Endothelial cell of umbilical vein (primary cell): Measurements from ENCODE around the gene CALD1. TPM values are rescaled to one million over a fixed set of nuclear protein-coding genes. Genes with fewer than 3 reads are reported as not detected.

Source experiments
- BruUV-seq: library from RNA; stranded (reverse); fragments of 400-500 nt; replicated peaks from 2 replicates; lab custom pipeline; 2021; lab: Mats Ljungman, UMichigan
- CTCF ChIA-PET: fragments of 300-600, 350-600 bp; sonication (Branson Sonifier 250); formaldehyde crosslinking; loops from one replicate; lab custom pipeline; 2021; ENCODE audit warnings: antibody characterized with exemption, inconsistent platforms; lab: Charles Lee
- POLR2A ChIA-PET: fragments of 300-600, 350-600 bp; sonication (Branson Sonifier 250); formaldehyde crosslinking; loops from one replicate; lab custom pipeline; 2021; ENCODE audit warnings: antibody characterized with exemption, inconsistent platforms; lab: Charles Lee
- DNase-seq: peaks from one replicate; pipeline ENCODE4 v3.0.0-alpha.2; 2011; ENCODE audit warnings: low read depth, low spot score
- FAIRE-seq: peaks from 2 replicates; lab custom pipeline; 2011; peaks lifted over from hg19 to GRCh38; lab: Jason Lieb, UNC
- H2AFZ ChIP-seq: 2 replicates; pipeline ENCODE4 v1.6.0; 2012; ENCODE audit warnings: low read depth, low read length, control low read depth, inconsistent platforms
- H3K27ac ChIP-seq: 2 replicates; pipeline ENCODE4 v1.5.1; 2011; ENCODE audit warnings: low read depth, mild to moderate bottlenecking, control low read depth, low read length, moderate library complexity; ENCODE audit not compliant: insufficient read depth
- H3K27me3 ChIP-seq, 2 experiments: 2 replicates each; pipeline versions ENCODE4 v1.6.0 to v1.6.1; 2011; ENCODE audit warnings: low read length in 2 of 2, mixed read lengths in 1 of 2; ENCODE audit not compliant: control insufficient read depth in 2 of 2, insufficient read depth in 2 of 2
- H3K36me3 ChIP-seq, 2 experiments: 2 replicates in 1 of 2; 3 replicates in 1 of 2; pipeline ENCODE4 v1.5.1; 2011; ENCODE audit warnings: low read length in 2 of 2, mild to moderate bottlenecking in 1 of 2, moderate library complexity in 1 of 2; ENCODE audit not compliant: control insufficient read depth in 2 of 2, insufficient read depth in 2 of 2; ENCODE audit errors: extremely low read depth in 1 of 2
- H3K4me1 ChIP-seq: 3 replicates; pipeline ENCODE4 v1.5.1; 2011; ENCODE audit warnings: mild to moderate bottlenecking, low read length; ENCODE audit not compliant: control insufficient read depth, insufficient read depth; ENCODE audit errors: extremely low read depth
- H3K4me2 ChIP-seq: 2 replicates; pipeline ENCODE4 v1.6.1; 2011; ENCODE audit warnings: low read length, control low read depth, mixed read lengths; ENCODE audit not compliant: insufficient read depth
- H3K4me3 ChIP-seq, 3 experiments: fragments of 200-600 bp in 1 of 3; sonication (generic), shearing (Covaris generic) in 1 of 3; replicated peaks in 1 of 3; 2 replicates each; pipeline ENCODE4 v1.5.1; 2011 to 2016; ENCODE audit warnings: control low read depth in 3 of 3, low read length in 3 of 3, mild to moderate bottlenecking in 2 of 3, inconsistent platforms in 1 of 3, low read depth in 1 of 3, moderate library complexity in 1 of 3; ENCODE audit not compliant: insufficient read depth in 1 of 3
- H3K79me2 ChIP-seq: 2 replicates; pipeline ENCODE4 v1.6.0; 2012; ENCODE audit warnings: low read length, inconsistent platforms; ENCODE audit not compliant: control insufficient read depth, insufficient read depth
- H3K9ac ChIP-seq: replicated peaks from 2 replicates; pipeline ENCODE3; 2011; ENCODE audit warnings: low read length, control low read depth; ENCODE audit not compliant: insufficient read depth; ENCODE audit errors: extremely low read depth
- H3K9me1 ChIP-seq: replicated peaks from 3 replicates; pipeline ENCODE4 v1.6.0; 2011; ENCODE audit warnings: mild to moderate bottlenecking, low read length; ENCODE audit not compliant: control insufficient read depth, insufficient read depth; ENCODE audit errors: extremely low read depth
- H3K9me3 ChIP-seq: replicated peaks from 2 replicates; pipeline ENCODE4 v1.5.1; 2012; ENCODE audit warnings: low read length, inconsistent platforms; ENCODE audit not compliant: control insufficient read depth, insufficient read depth
- H4K20me1 ChIP-seq: replicated peaks from 2 replicates; pipeline ENCODE3; 2011; ENCODE audit warnings: mild to moderate bottlenecking, low read length; ENCODE audit not compliant: control insufficient read depth, insufficient read depth; ENCODE audit errors: extremely low read depth
- EZH2 ChIP-seq: IDR thresholded peaks from 2 replicates; pipeline ENCODE4 v1.6.1; 2012; ENCODE audit warnings: borderline replicate concordance, low read depth, mild to moderate bottlenecking, moderate library complexity, low read length, inconsistent platforms; ENCODE audit not compliant: severe bottlenecking
- FOS ChIP-seq: IDR thresholded peaks from 2 replicates; pipeline ENCODE4 v1.6.1; 2011; ENCODE audit warnings: mild to moderate bottlenecking, low read length, moderate library complexity, borderline replicate concordance; ENCODE audit not compliant: insufficient read depth
- GATA2 ChIP-seq: IDR thresholded peaks from 2 replicates; pipeline ENCODE4 v1.7.0; 2011; ENCODE audit warnings: low read depth, mild to moderate bottlenecking, moderate library complexity, mixed read lengths, low read length; ENCODE audit not compliant: insufficient read length, insufficient read depth
- JUN ChIP-seq: IDR thresholded peaks from 2 replicates; pipeline ENCODE4 v1.6.1; 2011; ENCODE audit warnings: borderline replicate concordance, low read depth; ENCODE audit not compliant: insufficient read length, insufficient read depth
- MAX ChIP-seq: IDR thresholded peaks from 2 replicates; pipeline ENCODE4 v1.6.1; 2011; ENCODE audit not compliant: insufficient read depth, insufficient read length
- MYC ChIP-seq: IDR thresholded peaks from one replicate; pipeline ENCODE4 v1.6.1; 2011; ENCODE audit warnings: mild to moderate bottlenecking, low read depth, low read length
- POLR2A ChIP-seq: IDR thresholded peaks from 2 replicates; pipeline ENCODE4 v1.6.1; 2012; ENCODE audit warnings: low read depth, mild to moderate bottlenecking, control low read depth, low read length
- POLR2AphosphoS5 ChIP-seq: IDR thresholded peaks from 2 replicates; pipeline ENCODE4 v1.6.1; 2012; ENCODE audit warnings: low read depth, mild to moderate bottlenecking, control low read depth, low read length, moderate library complexity; ENCODE audit not compliant: insufficient read depth
- dilution Hi-C: fragments of 300-500 bp; cut with MboI; formaldehyde crosslinking; loops from one replicate; pipeline ENCODE4 v1.15.0; 2019; ENCODE audit warnings: low sequenced_read_pairs; ENCODE audit not compliant: extremely low pct_ligation_motif_present
- intact Hi-C: fragments of 100-400 bp; cut with micrococcal nuclease; formaldehyde crosslinking; loops from one replicate; pipeline ENCODE4 v1.10.0; 2022
- polyA plus RNA-seq, 4 experiments: library from polyadenylated mRNA; depleted of rRNA in 3 of 4; stranded (reverse) in 3 of 4; unstranded in 1 of 4; fragments of >200 nt; gene quantifications; 2 replicates each; pipeline versions ENCODE4 v1.2.1 to v1.2.3, GENCODE V29; 2011 to 2012; ENCODE audit warnings: missing spikeins in 1 of 4
- total RNA-seq: library from RNA; stranded (reverse); gene quantifications from 2 replicates; pipeline ENCODE4 v1.2.3, GENCODE V29; 2021
- TF ChIP-seq, protein P1 (sequence below), 2 donors: IDR thresholded peaks; 1 replicate in 1 of 2; 2 replicates in 1 of 2; pipeline ENCODE4 v1.5.1; 2011; ENCODE audit warnings: low read length in 2 of 2, mild to moderate bottlenecking in 2 of 2, moderate library complexity in 2 of 2, control low read depth in 1 of 2, inconsistent platforms in 1 of 2, low read depth in 1 of 2; ENCODE audit not compliant: insufficient read depth in 1 of 2; ENCODE audit errors: extremely low read depth in 1 of 2

CALD1 gene
- total and polyA plus RNA-seq, 2 donors (not counting 3 experiments of a cell fraction or from before 2014, with no cell fraction given): 136 to 307 TPM

GRCh38 chr7:134859783-134860182 is 80.3 kb downstream of the CALD1 start:
- H3K27me3 ChIP-seq: no peaks in the 10 kb centered on the region
- FAIRE-seq (no peak), DNase-seq (no peak)
- no peaks in the 10 kb centered on the region for H3K9me3 ChIP-seq
- TF ChIP-seq MYC: no peak
- TF ChIP-seq POLR2A: no peak
- no peak for TF ChIP-seq MAX
- no peak for TF ChIP-seq GATA2
- no peak for TF ChIP-seq POLR2AphosphoS5
- no peak for TF ChIP-seq JUN
- no peak for TF ChIP-seq EZH2
- TF ChIP-seq FOS: no peak
- TF ChIP-seq, protein P1, sequence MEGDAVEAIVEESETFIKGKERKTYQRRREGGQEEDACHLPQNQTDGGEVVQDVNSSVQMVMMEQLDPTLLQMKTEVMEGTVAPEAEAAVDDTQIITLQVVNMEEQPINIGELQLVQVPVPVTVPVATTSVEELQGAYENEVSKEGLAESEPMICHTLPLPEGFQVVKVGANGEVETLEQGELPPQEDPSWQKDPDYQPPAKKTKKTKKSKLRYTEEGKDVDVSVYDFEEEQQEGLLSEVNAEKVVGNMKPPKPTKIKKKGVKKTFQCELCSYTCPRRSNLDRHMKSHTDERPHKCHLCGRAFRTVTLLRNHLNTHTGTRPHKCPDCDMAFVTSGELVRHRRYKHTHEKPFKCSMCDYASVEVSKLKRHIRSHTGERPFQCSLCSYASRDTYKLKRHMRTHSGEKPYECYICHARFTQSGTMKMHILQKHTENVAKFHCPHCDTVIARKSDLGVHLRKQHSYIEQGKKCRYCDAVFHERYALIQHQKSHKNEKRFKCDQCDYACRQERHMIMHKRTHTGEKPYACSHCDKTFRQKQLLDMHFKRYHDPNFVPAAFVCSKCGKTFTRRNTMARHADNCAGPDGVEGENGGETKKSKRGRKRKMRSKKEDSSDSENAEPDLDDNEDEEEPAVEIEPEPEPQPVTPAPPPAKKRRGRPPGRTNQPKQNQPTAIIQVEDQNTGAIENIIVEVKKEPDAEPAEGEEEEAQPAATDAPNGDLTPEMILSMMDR (IDR thresholded peaks at IDR 0.05; ENCODE audit: extremely low read depth in 1 of 2, insufficient read depth in 1 of 2, low read depth in 1 of 2, low read length in 2 of 2): no peak
- H3K36me3 ChIP-seq: peaks cover 0 to 4% of the 10 kb centered on the region in 2 experiments
- intact Hi-C loops (no loop called here), dilution Hi-C loops (no loop called here)
- no peak overlapping the region for H3K9ac ChIP-seq
- H2AFZ ChIP-seq: no peak overlapping the region
- H3K9me1 ChIP-seq: no peaks in the 10 kb centered on the region
- H3K4me2 ChIP-seq: no peak overlapping the region
- POLR2A ChIA-PET: no interaction called here
- no peaks in the 10 kb centered on the region for H4K20me1 ChIP-seq
- CTCF ChIA-PET: no interaction called here
- H3K4me3 ChIP-seq: no peak overlapping the region
- H3K4me1 ChIP-seq: peaks cover 33% of the 10 kb centered on the region
- no TSS peak for BruUV-seq
- no peak overlapping the region for H3K27ac ChIP-seq
- H3K79me2 ChIP-seq: peaks cover 69% of the 10 kb centered on the region
